ENCODE data around the gene SH3BP4.

Gene SH3BP4

DNA sequence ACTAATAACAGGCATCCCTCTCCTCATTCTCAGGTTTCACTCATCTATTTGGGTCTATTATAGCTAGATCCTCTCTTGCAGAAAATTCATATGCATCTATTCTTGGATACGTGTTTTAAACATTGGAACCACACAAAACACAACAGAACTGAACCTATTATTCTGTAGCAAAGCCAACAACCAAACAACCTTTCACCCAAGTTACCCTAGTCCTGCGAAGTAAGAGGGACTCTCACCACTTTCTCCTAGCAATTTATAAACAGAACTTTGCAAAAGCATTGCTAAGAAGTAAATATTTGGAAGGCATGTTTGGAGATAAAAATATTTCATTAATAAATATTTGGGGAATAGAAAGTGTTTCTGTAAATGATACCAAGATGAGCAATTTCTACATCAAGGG is 20.4 kb upstream of the SH3BP4 start:
- no peak overlapping the region for H3K27ac ChIP-seq
- TF ChIP-seq ZFX (IDR thresholded peaks at IDR 0.05) = no peak
- TF ChIP-seq, protein P1, sequence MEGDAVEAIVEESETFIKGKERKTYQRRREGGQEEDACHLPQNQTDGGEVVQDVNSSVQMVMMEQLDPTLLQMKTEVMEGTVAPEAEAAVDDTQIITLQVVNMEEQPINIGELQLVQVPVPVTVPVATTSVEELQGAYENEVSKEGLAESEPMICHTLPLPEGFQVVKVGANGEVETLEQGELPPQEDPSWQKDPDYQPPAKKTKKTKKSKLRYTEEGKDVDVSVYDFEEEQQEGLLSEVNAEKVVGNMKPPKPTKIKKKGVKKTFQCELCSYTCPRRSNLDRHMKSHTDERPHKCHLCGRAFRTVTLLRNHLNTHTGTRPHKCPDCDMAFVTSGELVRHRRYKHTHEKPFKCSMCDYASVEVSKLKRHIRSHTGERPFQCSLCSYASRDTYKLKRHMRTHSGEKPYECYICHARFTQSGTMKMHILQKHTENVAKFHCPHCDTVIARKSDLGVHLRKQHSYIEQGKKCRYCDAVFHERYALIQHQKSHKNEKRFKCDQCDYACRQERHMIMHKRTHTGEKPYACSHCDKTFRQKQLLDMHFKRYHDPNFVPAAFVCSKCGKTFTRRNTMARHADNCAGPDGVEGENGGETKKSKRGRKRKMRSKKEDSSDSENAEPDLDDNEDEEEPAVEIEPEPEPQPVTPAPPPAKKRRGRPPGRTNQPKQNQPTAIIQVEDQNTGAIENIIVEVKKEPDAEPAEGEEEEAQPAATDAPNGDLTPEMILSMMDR (conservative IDR thresholded peaks at IDR 0.05) = no peak

DNA sequence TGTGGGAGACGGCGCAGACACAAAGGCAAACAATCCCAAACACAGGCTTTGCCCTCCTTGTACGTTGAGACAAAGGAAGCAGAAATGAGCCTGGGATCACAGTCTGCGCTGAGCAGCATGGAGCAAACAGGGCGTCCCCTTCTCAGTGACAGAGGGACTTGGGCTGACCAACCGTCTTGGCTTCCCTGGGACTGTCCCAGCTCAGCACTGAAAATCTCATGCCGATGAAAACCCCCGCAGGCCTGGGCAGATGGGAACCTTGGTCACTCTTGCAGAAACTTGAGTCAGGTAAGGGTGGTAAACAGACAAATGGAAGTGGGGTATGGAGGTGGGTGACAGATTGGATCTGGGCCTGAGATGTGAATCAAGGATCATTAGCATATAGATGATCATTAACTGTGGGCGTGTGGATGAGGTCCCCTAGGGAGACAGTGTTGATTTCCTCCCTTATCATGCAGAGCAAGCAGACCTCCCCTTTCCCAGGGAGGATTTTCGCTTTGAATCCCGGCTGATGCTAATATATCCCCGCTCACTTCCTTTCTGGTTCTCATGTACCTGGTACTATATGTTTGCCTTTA is 19.1 kb upstream of the SH3BP4 start:
- TF ChIP-seq, protein P1 (conservative IDR thresholded peaks at IDR 0.05) = no peak
- no peak for TF ChIP-seq ZFX (IDR thresholded peaks at IDR 0.05)
- H3K27ac ChIP-seq = no peak overlapping the region

DNA sequence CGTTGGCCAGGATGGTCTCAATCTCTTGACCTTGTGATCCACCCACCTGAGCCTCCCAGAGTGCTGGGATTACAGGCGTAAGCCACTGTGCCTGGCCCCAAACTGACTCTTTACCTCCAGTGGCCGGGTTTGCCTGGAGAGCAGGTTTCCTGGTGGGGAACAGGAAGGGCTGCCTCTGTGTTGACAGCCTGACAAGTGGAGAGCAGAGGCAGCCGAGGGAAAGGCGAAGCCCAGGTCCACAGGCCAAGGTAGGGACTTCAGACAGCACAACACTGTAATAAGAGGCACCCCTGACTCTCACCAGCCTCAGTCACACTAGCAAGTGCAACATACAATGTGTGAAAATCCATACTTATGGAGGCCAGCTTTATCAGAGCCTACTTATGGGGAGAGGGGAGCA is 16.5 kb upstream of the SH3BP4 start:
- TF ChIP-seq, protein P1 (conservative IDR thresholded peaks at IDR 0.05) = no peak
- no peak for TF ChIP-seq ZFX (IDR thresholded peaks at IDR 0.05)
- no peak overlapping the region for H3K27ac ChIP-seq

DNA sequence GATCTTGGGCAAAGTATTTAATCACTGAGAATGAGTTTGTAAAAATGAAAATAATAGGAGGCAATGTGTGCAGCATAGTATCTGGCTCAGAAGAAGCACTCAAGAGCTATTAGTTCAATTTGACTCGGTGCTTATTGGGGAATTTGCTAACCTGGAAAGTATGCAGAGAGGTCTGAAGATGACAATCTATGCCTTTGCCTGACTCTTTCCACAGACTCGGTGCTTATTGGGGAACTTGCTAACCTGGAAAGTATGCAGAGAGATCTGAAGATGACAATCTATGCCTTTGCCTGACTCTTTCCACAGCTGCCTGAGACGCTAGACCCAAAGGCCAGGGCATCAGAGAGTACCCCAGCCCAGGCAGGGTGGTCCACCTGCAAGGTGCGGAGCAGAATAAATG is 12.2 kb upstream of the SH3BP4 start:
- TF ChIP-seq, protein P1 (conservative IDR thresholded peaks at IDR 0.05) = no peak
- no peak for TF ChIP-seq ZFX (IDR thresholded peaks at IDR 0.05)
- no peak overlapping the region for H3K27ac ChIP-seq

DNA sequence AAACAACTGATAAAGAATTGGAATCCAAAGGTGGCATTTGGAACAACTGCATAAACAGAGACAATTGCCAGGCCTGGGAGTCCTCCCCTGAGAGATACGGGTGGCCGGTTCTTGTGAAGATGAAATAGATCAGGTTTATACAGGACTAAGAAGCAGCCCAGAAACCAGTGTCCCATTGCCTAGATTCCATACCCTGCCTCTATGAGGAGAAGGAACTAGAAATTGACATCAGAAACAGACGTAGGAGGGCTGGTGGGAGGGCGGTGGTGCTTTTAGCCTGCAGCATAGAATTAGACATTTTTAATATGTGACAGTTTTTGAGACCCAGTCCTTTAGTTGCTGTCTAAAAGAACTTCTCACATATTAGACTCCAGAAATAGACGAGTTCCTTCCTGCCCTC is 11.8 kb upstream of the SH3BP4 start:
- H3K27ac ChIP-seq = no peak overlapping the region
- TF ChIP-seq, protein P1 (conservative IDR thresholded peaks at IDR 0.05) = no peak
- TF ChIP-seq ZFX (IDR thresholded peaks at IDR 0.05) = no peak

DNA sequence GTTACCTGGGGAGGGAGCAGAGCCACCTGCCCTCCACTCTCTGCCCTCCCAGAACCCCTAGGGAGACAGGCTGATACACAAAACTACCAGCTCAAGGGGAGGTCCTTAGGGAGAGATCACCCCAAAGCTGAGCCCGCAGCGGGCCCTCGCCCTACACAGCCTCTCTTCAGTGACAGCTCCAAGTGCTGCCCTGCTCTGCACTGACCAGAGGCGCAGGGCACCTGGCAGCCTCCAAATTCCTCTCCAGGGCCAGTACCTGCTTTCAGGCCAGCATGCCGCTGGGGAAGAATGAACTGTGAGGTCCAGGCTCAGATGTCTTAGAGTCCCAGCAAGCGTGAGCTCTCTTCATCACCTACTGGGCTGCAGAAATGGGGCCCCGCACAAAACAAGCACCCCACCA is 11.3 kb upstream of the SH3BP4 start:
- H3K27ac ChIP-seq = no peak overlapping the region
- TF ChIP-seq, protein P1 (conservative IDR thresholded peaks at IDR 0.05) = no peak

DNA sequence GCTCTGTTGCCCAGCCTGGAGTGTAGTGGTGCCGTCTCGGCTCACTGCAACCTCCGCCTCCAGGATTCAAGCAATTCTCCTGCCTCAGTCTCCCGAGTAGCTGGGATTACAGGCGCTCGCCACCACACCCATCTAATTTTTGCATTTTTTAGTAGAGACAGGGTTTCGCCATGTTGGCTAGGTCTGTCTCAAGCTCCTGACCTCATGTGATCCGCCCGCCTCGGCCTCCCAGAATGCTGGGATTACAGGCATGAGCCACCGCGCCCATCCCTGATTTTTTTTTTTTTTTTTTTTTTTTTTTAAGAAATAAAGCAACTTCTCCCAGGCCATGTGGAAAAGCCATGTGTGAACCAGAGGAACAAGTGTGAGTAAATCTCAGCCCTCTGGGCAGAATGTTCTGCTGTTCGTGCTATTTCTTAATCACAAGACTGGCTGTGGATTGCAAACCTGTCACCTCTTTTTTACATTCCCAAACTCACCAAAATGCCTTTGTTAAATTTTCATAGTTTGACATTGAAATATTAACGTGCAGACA is 6.4 kb upstream of the SH3BP4 start:
- no peak for TF ChIP-seq ZFX (IDR thresholded peaks at IDR 0.05)
- no peak overlapping the region for H3K27ac ChIP-seq

DNA sequence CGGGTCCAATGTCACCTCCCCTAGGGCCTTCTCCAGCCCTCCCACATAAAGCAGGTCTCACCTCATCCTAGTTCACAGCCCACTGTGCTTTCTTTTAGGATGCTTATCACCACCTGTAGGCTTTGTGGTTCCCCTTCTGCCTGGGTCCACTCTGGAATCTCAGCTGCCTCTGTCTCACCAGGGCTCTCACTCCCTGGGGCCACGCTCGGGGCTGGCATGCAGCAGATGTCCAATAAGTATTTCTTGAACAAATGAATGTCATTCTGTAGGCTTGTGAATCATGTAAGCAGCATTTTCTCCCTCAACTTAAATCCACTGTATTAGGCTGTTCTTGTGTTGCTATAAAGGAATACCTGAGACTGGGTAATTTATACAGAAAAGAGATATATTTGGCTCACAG is 4.3 kb upstream of the SH3BP4 start:
- TF ChIP-seq, protein P1 (conservative IDR thresholded peaks at IDR 0.05) = no peak
- no peak for TF ChIP-seq ZFX (IDR thresholded peaks at IDR 0.05)
- H3K27ac ChIP-seq = no peak overlapping the region
